T-cell (primary cell): Measurements from ENCODE around the gene MAU2. TPM values are rescaled to one million over a fixed set of nuclear protein-coding genes. Genes with fewer than 3 reads are reported as not detected.
A peak's percentile ranks its signal among the peaks of the same experiment; 100 is the strongest.

Source experiments
- ATAC-seq, 4 experiments: fragments of 200-7000 bp in 3 of 4; fragments of 150-1000 bp in 1 of 4; cut with Tn5 transposase; replicated peaks in 1 of 4; 1 replicate in 3 of 4; 2 replicates in 1 of 4; pipeline ENCODE4 v1.10.0; 2021; ENCODE audit warnings: moderate library complexity in 3 of 4, mild to moderate bottlenecking in 2 of 4, moderate number of reproducible peaks in 1 of 4
- CTCF ChIA-PET, 2 donors: fragments of 300-600 bp; sonication (Branson Sonifier 250); formaldehyde crosslinking; loops; one replicate each; lab custom pipeline; 2022; ENCODE audit warnings: antibody characterized with exemption in 2 of 2; lab: Charles Lee
- POLR2A ChIA-PET, 2 donors: fragments of 300-600 bp; sonication (Branson Sonifier 250); formaldehyde crosslinking; loops; one replicate each; lab custom pipeline; 2022; ENCODE audit warnings: antibody characterized with exemption in 2 of 2; lab: Charles Lee
- DNase-seq, 35 experiments: peaks; one replicate each; pipeline versions ENCODE4 v3.0.0 to v3.0.0-alpha.2; 2013 to 2023
- H3K27ac ChIP-seq: one replicate; pipeline ENCODE4 v1.5.1; 2013; ENCODE audit warnings: low read length
- H3K27me3 ChIP-seq, 2 experiments: replicated peaks in 1 of 2; 1 replicate in 1 of 2; 2 replicates in 1 of 2; pipeline versions ENCODE4 v1.6.1 to v1.7.0; 2013; ENCODE audit warnings: low read length in 1 of 2, mixed read lengths in 1 of 2; ENCODE audit not compliant: control insufficient read depth in 2 of 2, insufficient read depth in 2 of 2; ENCODE audit errors: extremely low read depth in 1 of 2
- H3K36me3 ChIP-seq, 2 donors: 1 replicate in 1 of 2; 2 replicates in 1 of 2; pipeline versions ENCODE4 v1.6.1 to v1.7.0; 2013; ENCODE audit warnings: low read length in 1 of 2; ENCODE audit not compliant: control insufficient read depth in 2 of 2, insufficient read depth in 1 of 2; ENCODE audit errors: extremely low read depth in 1 of 2
- H3K4me1 ChIP-seq, 2 experiments: 1 replicate in 1 of 2; 2 replicates in 1 of 2; pipeline versions ENCODE4 v1.6.1 to v1.7.0; 2013; ENCODE audit warnings: low read length in 2 of 2, mixed read lengths in 1 of 2; ENCODE audit not compliant: insufficient read depth in 2 of 2, control insufficient read depth in 1 of 2; ENCODE audit errors: extremely low read depth in 1 of 2
- H3K4me3 ChIP-seq, 2 donors: 1 replicate in 1 of 2; 2 replicates in 1 of 2; pipeline versions ENCODE4 v1.5.1 to v1.7.0; 2013; ENCODE audit warnings: mild to moderate bottlenecking in 2 of 2, low read length in 1 of 2, moderate library complexity in 1 of 2; ENCODE audit not compliant: control insufficient read depth in 1 of 2; ENCODE audit errors: extremely low read depth in 1 of 2
- H3K9me3 ChIP-seq: 2 replicates; pipeline ENCODE4 v1.7.0; 2013
- H3K27ac Mint-ChIP-seq, 2 donors: one replicate each; pipeline ENCODE4 v1.8.0; 2020 to 2021; ENCODE audit warnings: mild to moderate bottlenecking in 2 of 2, mixed read lengths in 2 of 2
- H3K27me3 Mint-ChIP-seq, 2 donors: one replicate each; pipeline ENCODE4 v1.8.0; 2021 to 2022; ENCODE audit warnings: mixed read lengths in 2 of 2
- H3K36me3 Mint-ChIP-seq: one replicate; pipeline ENCODE4 v1.8.0; 2021; ENCODE audit warnings: mixed read lengths
- H3K4me1 Mint-ChIP-seq, 3 donors: one replicate each; pipeline ENCODE4 v1.8.0; 2020 to 2022; ENCODE audit warnings: mixed read lengths in 3 of 3, mild to moderate bottlenecking in 1 of 3
- H3K4me3 Mint-ChIP-seq, 3 donors: one replicate each; pipeline ENCODE4 v1.8.0; 2020 to 2022; ENCODE audit warnings: mild to moderate bottlenecking in 3 of 3, mixed read lengths in 3 of 3, moderate library complexity in 3 of 3
- H3K9me3 Mint-ChIP-seq, 3 donors: one replicate each; pipeline ENCODE4 v1.8.0; 2020 to 2022; ENCODE audit warnings: mixed read lengths in 3 of 3
- WGBS: methylation state at CpG from one replicate; pipeline ENCODE4 v1.1.5; 2013; ENCODE audit warnings: missing lambda C conversion rate; ENCODE audit not compliant: insufficient coverage; 5-methylcytosine and 5-hydroxymethylcytosine counted together
- total RNA-seq, 35 experiments: library from RNA in 6 of 35; stranded (reverse) in 6 of 35; fragments of 120-200 nt in 1 of 35; gene quantifications; one replicate each; pipeline versions ENCODE4 v1.2.1 to v1.2.4 and lab custom pipeline; 2013 to 2026

Gene MAU2
- total RNA-seq, 5 donors from 2014 or later (not counting 1 experiment from before 2014, with no cell fraction given), result 143 to 159 (median 150) TPM

DNA sequence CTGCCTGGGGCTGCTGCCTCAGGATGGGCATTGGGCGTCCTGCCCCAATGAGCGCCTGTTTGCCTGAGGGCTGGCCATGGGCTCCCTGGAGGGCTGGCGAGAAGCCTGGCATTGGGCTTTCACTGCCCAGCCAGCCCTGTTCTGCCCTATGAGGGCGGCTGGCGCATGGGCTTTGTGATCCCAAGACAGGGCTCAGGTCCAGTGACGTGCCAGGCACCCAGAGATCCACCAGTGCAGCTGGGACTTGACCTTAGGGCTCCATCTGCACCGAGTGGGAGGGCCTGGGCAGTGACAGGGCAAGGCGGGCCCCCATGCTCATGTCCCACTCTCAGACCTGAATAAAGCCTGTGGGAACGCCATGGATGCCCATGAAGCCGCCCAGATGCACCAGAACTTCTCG lies 34.3 kb downstream of the MAU2 start:
- Mint-ChIP-seq H3K27ac (no peak overlapping the region), H3K9me3 (no peaks in the 10 kb centered on the region), H3K4me1 (peaks cover 12 to 18% (median 18%) of the 10 kb centered on the region in 3 donors), H3K4me3 (no peak overlapping the region), H3K27me3 (no peaks in the 10 kb centered on the region), H3K36me3 (peaks cover 24% of the 10 kb centered on the region)
- Histone ChIP-seq H3K9me3 (no peaks in the 10 kb centered on the region), H3K27ac (no peak overlapping the region), H3K27me3 (no peaks in the 10 kb centered on the region), H3K4me1 (peaks cover 3 to 13% of the 10 kb centered on the region in 2 experiments), H3K4me3 (no peak overlapping the region), H3K36me3 (peaks cover 30 to 76% of the 10 kb centered on the region in 2 donors)
- DNase-seq (no peak), ATAC-seq (peak in 1 of 4 experiments; percentile 26)
- ChIA-PET POLR2A (no interaction called here), CTCF (no interaction called here)
- WGBS, result 97% methylated on average over 11 of the region's 11 CpGs

DNA sequence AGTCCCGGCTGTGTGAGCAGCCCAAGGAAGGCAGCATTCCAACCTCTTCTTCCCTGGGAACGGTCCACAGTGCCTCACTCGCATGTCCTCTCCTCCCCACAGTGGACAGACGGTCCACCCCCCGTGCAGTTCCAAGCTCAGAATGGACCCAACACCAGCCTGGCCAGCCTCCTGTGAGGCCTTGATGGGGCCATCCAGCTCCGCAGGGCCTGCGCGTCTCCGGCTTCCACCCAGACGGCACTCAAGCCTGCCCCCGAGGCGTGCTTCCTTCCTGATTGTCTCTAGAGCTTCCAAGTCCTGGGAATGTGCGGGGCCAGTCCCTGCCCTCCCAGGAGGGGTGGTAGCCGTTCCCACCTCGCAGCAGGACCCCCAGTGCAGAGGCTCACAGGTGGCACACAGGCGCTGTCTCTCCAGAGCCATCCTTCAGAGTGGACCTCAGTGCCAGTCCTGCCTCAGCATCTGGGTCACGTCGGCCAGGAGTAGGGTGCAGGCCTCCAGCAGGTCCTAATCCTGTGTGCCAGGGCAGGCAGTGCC lies 35.0 kb downstream of the MAU2 start:
- peaks cover 3 to 14% of the 10 kb centered on the region in 2 experiments for H3K4me1 ChIP-seq
- ChIA-PET CTCF (no interaction called here), POLR2A (no interaction called here)
- Mint-ChIP-seq H3K36me3 (peaks cover 24% of the 10 kb centered on the region), H3K27ac (no peak overlapping the region), H3K4me3 (no peak overlapping the region), H3K9me3 (no peaks in the 10 kb centered on the region), H3K4me1 (peaks cover 12 to 21% (median 18%) of the 10 kb centered on the region in 3 donors), H3K27me3 (no peaks in the 10 kb centered on the region)
- H3K36me3 ChIP-seq, result peaks cover 24 to 73% of the 10 kb centered on the region in 2 donors
- DNase-seq (no peak), ATAC-seq (no peak)
- H3K27ac ChIP-seq, result no peak overlapping the region
- WGBS, result 96% methylated on average over 17 of the region's 18 CpGs
- H3K9me3 ChIP-seq, result no peaks in the 10 kb centered on the region
- no peaks in the 10 kb centered on the region for H3K27me3 ChIP-seq
- H3K4me3 ChIP-seq, result no peak overlapping the region

- no peaks in the 10 kb centered on the region for H3K9me3 ChIP-seq
- DNase-seq (no peak), ATAC-seq (no peak)
- CTCF ChIA-PET, result no interaction called here
- Mint-ChIP-seq H3K36me3 (peaks cover 24% of the 10 kb centered on the region), H3K9me3 (no peaks in the 10 kb centered on the region), H3K27ac (no peak overlapping the region), H3K4me1 (peaks cover 19 to 28% (median 25%) of the 10 kb centered on the region in 3 donors), H3K4me3 (no peak overlapping the region), H3K27me3 (no peaks in the 10 kb centered on the region)
- peaks cover 24 to 67% of the 10 kb centered on the region in 2 donors for H3K36me3 ChIP-seq
- no peaks in the 10 kb centered on the region for H3K27me3 ChIP-seq
- 90% methylated on average over 10 of the region's 11 CpGs for whole genome bisulfite sequencing
- POLR2A ChIA-PET, result no interaction called here
- no peak overlapping the region for H3K27ac ChIP-seq
- no peak overlapping the region for H3K4me3 ChIP-seq
- H3K4me1 ChIP-seq, result peaks cover 6 to 22% of the 10 kb centered on the region in 2 experiments
These were observed 35.9 kb downstream of the MAU2 start for GRCh38 chr19:19356500-19356899.

DNA sequence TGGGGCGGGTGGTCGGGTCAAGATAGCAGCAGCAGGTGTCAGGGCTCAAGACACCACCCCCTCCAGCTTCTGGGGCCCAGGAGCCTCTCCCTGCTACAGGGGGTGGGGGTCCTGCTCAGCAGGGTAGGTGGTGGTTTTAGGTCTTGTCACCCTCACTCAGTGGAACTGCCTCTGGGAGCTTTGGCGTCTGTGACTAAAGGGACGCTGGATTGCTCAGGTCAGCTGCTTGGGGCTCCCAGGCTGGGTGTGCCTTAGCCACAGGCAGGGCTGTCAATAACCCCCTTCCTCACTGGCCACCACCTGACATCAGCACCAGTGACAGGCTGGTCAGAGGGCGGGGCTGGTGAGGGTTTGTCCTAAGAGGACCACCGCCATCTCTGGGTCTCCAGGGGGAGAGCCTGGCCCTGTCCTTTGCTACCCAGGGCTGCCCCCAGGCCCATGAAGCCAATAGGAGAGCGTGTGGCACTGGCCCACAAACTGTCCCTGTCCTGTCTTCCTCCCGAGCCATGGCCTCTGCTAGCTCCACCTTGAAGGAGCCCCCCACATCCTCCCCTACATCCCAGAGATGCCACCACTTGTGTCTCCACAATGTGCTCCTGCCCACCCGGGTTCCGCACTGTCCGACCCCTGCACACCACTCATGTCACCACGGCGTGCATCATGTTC lies 36.4 kb downstream of the MAU2 start:
- DNase-seq (no peak), ATAC-seq (no peak)
- Mint-ChIP-seq H3K4me1 (peaks cover 24 to 31% (median 29%) of the 10 kb centered on the region in 3 donors), H3K9me3 (no peaks in the 10 kb centered on the region), H3K27ac (peak overlapping the region; percentile 80 to 88), H3K27me3 (no peaks in the 10 kb centered on the region), H3K36me3 (peaks cover 22% of the 10 kb centered on the region), H3K4me3 (no peak overlapping the region)
- Histone ChIP-seq H3K4me3 (no peak overlapping the region), H3K36me3 (peaks cover 24 to 62% of the 10 kb centered on the region in 2 donors), H3K9me3 (no peaks in the 10 kb centered on the region), H3K27ac (no peak overlapping the region), H3K4me1 (peaks cover 6 to 22% of the 10 kb centered on the region in 2 experiments), H3K27me3 (no peaks in the 10 kb centered on the region)
- POLR2A ChIA-PET, result no interaction called here
- WGBS, result 95% methylated on average over 6 of the region's 13 CpGs
- CTCF ChIA-PET, result interaction anchor here in 1 of 2 donors (0.7 kb wide), 1 partner anchor 17 kb away, joined by 4 read pairs; no protein-coding TSS in a partner anchor

- peaks cover 4% of the 10 kb centered on the region for H3K36me3 Mint-ChIP-seq
These were observed 40.5 kb downstream of the MAU2 start for GRCh38 chr19:19361075-19361594.

DNA sequence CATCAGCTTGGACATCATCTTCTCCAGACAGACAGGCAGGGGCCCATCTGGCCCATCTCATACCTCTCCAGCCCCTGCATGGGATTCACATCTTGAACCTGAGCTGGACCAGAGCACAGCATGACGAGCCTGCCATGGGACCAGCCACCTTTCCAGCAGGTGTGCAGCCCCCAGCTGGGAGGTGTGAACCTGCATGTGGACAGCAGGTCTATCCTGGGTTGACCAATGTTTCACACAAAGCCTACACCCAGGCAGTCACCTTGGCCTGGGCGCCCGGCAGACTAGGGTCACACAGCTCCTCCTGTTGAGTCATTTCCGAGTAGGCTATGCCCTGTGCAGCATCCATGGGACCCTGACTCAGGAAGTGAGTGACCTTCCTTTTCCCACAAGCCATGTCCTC lies 41.4 kb downstream of the MAU2 start:
- H3K4me1 ChIP-seq, result peaks cover 9 to 49% of the 10 kb centered on the region in 2 experiments
- H3K9me3 Mint-ChIP-seq, result no peaks in the 10 kb centered on the region
- ChIA-PET POLR2A (no interaction called here), CTCF (interaction anchor here (0.7 to 1.8 kb wide), 6 partner anchors 11 to 127 kb away, joined by 3 to 5 read pairs (median 4); partner anchors contain the start of gene GATAD2A (in 1 of the 2))
- ATAC-seq, result no peak
- H3K9me3 ChIP-seq, result no peaks in the 10 kb centered on the region
- no peaks in the 10 kb centered on the region for H3K27me3 Mint-ChIP-seq
- H3K27ac ChIP-seq, result no peak overlapping the region
- WGBS, result 98% methylated on average over 3 of the region's 4 CpGs
- peak overlapping the region in 1 of 2 donors; percentile 57 for H3K27ac Mint-ChIP-seq
- peak overlapping the region in 2 of 3 donors; percentile 44 to 50 for H3K4me3 Mint-ChIP-seq
- H3K36me3 ChIP-seq, result peaks cover 3 to 11% of the 10 kb centered on the region in 2 donors
- H3K36me3 Mint-ChIP-seq, result peaks cover 4% of the 10 kb centered on the region
- H3K4me1 Mint-ChIP-seq, result peaks cover 41 to 47% (median 47%) of the 10 kb centered on the region in 3 donors
- no peaks in the 10 kb centered on the region for H3K27me3 ChIP-seq
- no peak overlapping the region for H3K4me3 ChIP-seq
- no peak for DNase-seq

More at GRCh38 chr19:19361075-19361594, 40.5 kb downstream of the MAU2 start:
- no peaks in the 10 kb centered on the region for H3K9me3 ChIP-seq
- H3K36me3 ChIP-seq, result peaks cover 9 to 21% of the 10 kb centered on the region in 2 donors
- Mint-ChIP-seq H3K27ac (peak overlapping the region; percentile 28 to 72), H3K4me3 (peak overlapping the region; percentile 44 to 47 (median 46)), H3K4me1 (peaks cover 35 to 40% (median 40%) of the 10 kb centered on the region in 3 donors), H3K27me3 (no peaks in the 10 kb centered on the region), H3K9me3 (no peaks in the 10 kb centered on the region)
- WGBS, result 28% methylated on average over 14 of the region's 14 CpGs
- ATAC-seq (peak; percentile 51 to 63 (median 58)), DNase-seq (peak in 34 of 35 experiments; percentile 14 to 86 (median 52))
- no peaks in the 10 kb centered on the region for H3K27me3 ChIP-seq
- no peak overlapping the region for H3K4me3 ChIP-seq
- peak overlapping the region; percentile 6 for H3K27ac ChIP-seq
- H3K4me1 ChIP-seq, result peaks cover 6 to 40% of the 10 kb centered on the region in 2 experiments
- ChIA-PET CTCF (interaction anchor here (0.6 to 1.8 kb wide), 7 partner anchors 12 to 152 kb away, joined by 3 to 8 read pairs (median 4); partner anchors contain the start of gene GATAD2A (in 1 of the 2)), POLR2A (no interaction called here)
